Right renal cortex interstitium (tissue), 3 donors: ENCODE data around the gene FAM131C. TPM values are rescaled to one million over a fixed set of nuclear protein-coding genes. Genes with fewer than 3 reads are reported as not detected.
"Not testable (repeated sequence)": the region's sequence is repeated elsewhere in the genome, so short reads cannot be mapped to it uniquely, and the experiment has no call there.

Experiments
- DNase-seq, 3 donors: peaks; one replicate each; pipeline ENCODE4 v3.0.0-alpha.2; 2013; ENCODE audit warnings: low read depth in 3 of 3, low spot score in 2 of 3
- polyA plus RNA-seq, 3 donors: library from polyadenylated mRNA; unstranded; fragments of 120-200 nt; gene quantifications; one replicate each; pipeline ENCODE4 v1.2.1, GENCODE V29; 2013; ENCODE audit not compliant: insufficient read length in 3 of 3

FAM131C gene
- polyA plus RNA-seq, 3 donors: 1.0 to 1.6 (median 1.3) TPM

DNA sequence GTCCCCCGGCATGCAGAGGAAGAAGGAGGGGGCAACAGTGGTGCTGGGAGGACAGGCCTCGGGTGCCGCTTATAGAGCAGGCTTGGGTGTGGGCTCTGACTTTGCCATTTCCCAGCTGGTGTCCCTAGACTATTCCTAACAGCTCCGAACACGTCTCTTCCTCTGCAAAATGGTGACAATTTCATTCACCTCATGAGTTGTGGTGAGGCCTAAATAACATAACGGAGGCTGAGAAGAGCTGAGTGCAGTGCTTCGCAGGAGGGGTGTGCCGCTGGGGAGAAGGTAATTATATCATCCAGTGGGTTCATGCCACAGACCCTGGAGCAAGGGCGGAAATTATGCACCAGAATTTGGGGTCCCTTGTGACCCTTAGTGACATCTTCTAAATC, 10.8 kb downstream of the FAM131C start:
- DNase-seq: not testable (repeated sequence)

DNA sequence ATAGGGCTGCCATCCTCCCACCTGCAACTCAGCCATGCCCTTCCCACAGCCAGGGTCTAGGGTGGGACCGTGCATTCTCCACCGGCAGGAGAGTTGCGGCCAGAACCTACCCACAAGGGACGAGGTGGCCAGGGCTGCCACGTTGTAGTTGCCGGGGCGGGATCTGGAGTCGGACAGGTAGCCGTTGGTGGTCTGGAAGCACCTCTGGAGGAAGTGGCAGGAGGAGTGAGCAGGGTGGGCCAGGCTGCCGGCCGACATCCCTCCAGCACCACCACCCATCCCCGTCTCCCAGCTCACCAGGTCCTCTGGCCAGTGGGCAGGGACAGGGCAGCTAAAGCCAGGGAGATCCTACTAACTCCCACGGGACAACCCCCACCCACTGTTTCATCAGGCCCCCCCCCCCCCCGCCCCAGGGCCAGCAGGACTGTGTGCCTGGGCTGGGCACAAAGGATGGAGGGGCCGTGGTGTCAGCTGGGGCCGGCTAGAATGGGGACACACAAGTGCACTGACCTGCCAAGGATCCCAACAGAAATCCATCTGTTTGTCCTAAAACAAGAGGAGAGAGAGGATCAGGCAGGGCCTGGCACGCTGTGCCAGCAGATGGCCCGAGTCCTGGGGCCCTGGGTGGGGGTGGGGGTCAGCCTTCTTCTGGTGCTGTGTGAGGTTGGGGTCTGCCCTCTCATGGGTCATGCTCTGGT, 11.3 kb downstream of the FAM131C start:
- DNase-seq: not testable (repeated sequence)

DNA sequence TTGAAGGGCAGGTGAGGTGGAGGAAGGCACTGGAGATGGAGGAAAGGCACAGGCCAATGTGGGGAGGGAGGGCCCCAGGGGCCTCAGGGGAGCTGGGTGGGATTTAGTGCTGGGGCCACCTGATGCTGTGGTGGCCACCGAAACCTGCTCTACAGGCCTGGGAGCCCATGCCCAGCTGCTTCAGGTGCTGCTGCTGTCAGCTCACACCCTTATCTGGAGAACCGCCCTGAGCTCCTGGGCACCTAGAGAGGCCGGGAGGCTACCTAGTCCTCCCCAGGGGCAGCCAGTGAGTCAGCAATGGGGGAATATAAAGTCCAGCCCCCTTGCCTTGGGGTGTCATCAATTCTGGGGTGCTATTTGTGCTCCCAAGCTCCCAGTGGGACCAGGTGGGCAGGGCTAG, 12.2 kb downstream of the FAM131C start:
- no peak for DNase-seq

DNA sequence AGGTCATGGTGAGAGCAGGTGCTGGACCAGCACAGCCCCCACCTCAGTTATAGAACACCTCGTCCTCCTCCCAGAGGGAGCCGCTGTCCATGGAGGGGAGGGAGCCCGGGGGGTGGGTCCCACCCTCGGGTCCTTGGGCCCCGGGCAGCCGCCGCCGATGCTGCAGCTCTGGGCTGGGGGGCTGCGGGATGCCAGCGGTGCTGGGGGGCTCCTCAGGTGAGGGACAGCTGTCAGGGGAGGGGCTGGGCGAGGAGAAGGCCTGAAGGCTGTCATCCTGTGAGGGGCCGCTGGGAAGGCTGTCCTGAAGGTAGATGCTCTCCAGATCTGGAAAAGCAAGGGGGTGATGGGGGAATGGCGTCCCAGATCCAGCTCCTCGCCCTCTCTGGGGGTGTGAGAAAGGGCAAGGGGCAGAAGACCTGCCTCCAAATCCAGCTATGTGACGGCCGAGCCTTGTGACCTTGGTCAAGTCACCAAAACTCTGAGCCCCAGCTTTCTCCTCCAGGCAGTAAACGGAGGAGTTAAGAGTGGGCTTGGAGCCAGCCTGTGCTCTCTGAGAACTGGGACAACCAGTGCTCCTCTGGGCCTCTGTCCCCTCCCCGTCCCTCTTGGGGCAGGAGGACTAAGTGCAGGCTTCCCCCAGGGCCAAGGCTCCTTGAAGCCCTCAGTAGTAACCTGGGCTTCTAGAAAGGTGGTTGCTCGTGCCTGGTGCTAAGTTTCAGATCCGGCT, 14.9 kb downstream of the FAM131C start:
- not testable (repeated sequence) for DNase-seq

DNA sequence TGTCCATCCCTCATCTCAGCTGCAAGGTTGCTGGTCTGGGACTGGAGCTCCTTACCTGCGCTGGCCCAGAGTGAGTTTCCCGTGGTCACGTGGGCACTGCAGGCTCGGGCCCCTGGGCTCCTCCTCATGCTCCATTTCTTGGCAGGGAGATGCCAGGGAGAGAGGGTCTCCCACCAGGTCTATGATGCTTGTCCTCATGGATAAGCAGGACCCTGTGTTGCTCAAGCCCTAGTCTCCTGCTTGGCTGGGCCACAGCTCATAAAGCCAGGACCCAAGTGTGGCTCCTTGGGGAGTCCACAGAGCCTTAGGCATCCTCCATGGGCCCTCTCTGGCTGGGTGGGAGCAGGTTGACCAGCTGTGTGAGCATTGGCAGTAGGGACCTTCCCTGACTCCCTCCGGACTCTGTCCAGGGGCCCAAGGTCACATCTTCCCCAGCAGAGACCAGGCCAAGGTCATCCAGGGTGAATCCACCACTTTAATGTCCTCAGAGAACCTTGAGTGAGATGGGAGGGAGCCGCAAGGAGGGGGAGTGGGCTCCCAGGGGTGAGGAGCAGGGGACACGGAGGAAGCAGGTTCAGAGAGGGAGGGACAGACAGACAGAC, 16.0 kb downstream of the FAM131C start:
- not testable (repeated sequence) for DNase-seq

DNA sequence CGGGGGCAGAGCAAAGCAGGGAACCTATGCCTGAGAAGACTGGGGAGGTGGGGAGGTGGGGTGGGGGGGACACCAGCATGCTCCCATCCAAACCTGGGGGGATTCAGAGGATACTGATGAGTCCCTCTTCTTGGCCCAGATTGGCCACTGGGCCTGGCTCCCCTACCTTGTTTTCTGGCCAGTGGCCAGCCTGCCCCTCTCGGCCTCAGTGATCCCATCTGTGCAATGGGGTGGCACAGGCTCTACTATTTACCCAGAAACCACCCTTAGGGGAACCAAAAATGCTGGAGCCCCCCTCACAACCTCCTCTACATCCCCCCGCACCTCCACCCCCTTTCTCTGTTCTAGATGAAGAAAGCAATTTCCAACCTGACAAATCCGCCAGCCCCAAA, 16.9 kb downstream of the FAM131C start:
- DNase-seq: not testable (repeated sequence)

DNA sequence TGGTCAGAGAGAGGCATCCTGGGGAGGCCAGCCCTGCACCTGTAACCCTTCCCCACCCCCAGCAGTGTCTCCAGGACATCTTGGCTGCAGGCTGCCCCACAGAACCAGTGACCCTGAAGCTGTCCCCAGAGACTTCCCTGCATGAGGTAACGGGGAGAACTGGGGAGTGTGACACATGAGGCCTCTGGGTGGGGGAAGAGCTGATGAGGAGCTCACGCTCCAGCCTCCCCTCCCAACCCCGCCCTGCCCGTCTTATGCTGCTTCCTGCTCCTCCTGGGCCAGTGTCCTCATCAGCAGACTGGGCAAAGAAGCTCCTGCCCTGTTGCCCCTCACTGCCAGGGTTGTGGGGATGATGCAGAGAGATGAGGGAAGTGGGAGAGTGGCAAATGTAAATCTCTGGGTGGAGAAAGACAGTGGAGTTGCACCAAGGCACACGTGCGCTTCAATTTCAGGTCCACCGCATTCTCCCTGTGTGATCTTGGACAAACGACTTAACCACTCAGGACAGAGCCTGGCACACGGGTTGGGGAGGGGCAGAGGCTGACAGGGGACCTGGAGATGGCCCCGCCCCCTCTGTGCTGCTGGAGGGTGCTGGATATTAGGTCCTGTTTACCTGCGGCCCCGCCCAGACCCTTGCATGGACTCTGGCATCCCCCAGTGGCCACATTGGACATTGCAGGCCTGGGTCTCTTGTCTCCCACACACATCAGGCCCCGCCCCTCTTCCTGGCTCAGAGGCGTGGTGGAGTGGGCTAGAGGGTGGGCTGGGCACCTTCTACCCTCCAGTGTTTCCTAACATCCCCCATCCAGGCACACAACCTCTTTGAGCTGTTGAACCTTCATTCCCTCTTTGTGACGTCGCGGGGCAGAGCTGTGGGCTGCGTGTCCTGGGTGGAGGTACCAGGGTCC, 17.6 kb downstream of the FAM131C start:
- DNase-seq: peak in 2 of 3 donors; percentile 58 to 79

DNA sequence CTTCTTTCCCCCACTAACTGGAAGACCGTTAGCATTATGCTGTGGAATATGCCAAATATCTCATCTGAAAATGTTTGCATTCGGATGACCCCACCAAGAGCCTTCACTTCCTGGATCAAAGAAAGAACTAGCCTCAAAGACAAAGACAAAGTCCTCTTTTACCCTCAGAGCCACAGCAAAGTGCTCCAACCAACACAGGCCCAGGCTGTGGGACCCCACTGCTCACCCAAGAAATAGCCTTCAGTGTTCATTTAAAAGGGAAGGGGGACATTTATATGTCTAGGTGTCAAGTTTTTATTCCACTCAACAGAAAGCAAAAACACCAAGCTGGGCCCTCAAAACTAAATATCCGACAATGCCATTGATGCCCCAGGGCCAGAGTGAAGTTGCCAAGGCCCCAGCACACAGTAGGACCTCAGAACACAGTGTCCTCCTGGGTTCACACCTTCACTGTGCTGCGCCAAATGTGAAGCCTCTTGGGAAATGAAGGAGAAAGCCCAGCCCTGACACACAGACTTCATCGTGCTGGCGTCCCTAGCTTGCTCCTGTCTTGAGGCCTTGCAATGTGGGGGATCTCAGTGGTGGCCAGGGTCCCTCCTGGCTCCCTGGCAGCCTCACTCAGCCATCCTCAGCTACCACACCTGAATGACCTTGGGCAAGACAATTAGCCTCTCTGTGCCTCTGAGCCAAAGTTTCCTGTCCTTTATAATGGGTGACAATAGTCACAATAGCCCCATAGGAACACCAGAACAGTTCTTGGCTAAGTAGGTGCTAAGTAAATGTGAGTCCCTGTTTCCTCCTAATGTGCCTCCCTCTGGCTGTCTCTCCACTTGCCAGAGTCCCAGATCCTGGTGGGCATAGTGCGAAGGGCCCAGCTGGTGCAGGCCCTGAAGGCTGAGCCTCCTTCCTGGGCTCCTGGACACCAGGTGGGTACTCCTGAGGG, 18.6 kb downstream of the FAM131C start:
- no peak for DNase-seq

DNA sequence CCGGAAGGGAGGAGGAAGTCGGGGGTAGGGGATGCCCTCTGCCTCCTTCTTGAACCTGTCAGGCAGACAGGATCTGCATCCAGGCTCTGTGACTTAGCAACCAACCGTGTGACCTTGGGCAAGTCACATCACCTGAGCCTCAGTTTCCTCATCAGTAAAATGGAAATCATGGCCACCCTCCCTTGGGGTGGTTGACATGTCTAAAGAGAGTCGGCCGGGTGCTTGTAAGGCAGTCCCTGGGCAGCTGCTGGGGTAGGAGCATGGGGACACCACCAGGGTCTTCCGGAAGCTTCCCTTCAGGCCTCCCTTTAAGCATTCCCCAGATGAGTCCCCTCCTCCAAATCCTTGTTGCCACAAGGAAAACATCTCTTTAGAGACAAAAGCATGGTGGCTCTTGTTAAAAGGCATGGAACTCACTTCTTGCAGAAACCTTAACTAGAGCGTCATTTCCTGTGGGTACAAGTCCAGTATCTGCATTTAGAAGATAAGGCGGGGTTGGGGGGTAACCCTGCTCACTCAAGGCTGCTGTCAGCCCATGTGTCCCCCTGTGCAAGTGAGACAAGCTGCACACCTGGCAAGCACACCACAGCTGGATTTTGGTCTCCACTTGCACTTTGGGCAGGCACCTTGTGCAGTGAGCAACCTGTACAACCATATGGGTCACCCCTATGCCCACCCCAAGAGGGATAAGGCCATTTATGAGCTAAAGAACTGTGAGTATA, 19.5 kb downstream of the FAM131C start:
- no peak for DNase-seq

DNA sequence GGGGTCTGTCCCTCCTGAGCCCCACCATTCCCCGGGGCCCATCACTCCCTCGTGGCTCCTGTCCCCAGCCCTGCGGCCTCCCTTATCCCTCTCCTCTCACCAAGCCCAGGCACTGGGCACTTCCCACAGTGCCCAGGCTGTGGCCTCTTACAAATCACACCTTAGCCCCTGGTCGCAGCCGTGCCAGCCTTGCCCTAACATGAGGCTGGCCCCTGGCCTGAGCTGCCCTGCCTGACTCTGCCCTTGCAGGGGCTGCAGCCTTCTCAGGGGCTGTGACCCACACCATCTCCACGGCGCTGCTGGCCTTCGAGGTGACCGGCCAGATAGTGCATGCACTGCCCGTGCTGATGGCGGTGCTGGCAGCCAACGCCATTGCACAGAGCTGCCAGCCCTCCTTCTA, 21.5 kb downstream of the FAM131C start:
- not testable (repeated sequence) for DNase-seq

DNA sequence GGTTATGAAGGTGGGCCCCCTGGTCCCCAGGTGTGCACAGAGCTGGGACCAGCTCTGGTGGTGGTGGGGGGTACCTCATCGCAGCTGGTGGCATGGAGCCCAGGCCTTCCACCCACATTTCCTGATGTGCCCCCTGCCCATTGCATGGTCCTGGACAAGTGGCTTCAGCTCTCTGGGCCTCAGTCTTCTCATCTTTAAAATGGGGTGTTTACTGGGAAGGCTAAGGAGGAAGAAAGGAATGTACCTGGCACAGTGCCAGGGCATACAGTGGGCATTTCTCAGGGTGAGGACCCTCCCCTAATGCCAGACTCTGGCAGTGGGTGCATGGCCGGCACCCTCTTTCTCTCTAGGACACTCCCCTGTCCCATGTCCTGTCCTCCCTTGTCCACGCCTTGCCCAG, 22.4 kb downstream of the FAM131C start:
- no peak for DNase-seq

DNA sequence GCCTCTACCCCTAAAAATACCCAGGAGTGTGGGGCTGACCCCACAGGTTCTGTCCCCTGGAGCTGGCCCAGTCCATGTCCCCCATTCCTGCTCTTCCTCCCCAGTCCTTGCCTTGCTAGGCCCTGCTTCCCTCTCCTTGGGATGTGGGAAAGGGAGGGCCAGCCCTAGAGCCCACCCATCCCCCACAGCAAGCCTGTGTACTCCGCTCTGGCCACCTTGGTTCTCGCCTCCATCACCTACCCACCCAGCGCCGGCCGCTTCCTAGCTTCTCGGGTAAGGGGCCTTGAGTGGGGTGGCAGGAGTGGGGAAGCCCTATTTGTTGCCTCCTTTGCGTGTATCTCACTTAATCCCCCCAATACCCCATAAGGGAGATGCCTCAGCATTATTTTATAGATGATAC, 23.1 kb downstream of the FAM131C start:
- no peak for DNase-seq

DNA sequence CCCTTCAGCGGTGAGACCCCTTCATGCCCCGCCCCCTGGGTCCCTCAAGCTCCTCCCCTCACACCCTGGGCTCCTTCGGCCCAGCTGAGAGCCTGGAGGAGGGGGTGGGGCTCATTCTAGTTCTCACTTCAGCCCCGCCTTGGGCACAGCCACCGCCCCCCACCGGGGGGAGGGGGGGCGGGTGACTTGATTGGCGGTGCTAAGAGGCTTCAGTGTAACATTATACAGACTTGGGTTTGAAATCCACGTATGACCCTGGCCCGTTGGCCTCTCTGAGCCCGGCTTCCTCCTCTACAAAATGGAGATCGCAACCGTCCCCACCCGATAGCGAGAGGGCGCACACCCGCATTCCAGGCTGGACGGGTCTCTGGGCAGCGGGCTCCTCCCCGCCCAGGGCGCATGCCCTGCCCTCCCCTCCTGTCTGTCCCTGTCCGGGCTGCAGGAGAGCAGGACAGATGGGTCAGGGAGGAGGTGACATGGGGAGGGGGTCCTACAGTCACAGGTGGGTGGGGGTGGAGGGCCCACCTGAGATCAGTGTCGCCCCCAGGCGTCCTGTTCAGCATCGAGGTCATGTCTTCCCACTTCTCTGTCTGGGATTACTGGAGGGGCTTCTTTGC, 24.8 kb downstream of the FAM131C start:
- peak in 2 of 3 donors; percentile 63 to 69 for DNase-seq

DNA sequence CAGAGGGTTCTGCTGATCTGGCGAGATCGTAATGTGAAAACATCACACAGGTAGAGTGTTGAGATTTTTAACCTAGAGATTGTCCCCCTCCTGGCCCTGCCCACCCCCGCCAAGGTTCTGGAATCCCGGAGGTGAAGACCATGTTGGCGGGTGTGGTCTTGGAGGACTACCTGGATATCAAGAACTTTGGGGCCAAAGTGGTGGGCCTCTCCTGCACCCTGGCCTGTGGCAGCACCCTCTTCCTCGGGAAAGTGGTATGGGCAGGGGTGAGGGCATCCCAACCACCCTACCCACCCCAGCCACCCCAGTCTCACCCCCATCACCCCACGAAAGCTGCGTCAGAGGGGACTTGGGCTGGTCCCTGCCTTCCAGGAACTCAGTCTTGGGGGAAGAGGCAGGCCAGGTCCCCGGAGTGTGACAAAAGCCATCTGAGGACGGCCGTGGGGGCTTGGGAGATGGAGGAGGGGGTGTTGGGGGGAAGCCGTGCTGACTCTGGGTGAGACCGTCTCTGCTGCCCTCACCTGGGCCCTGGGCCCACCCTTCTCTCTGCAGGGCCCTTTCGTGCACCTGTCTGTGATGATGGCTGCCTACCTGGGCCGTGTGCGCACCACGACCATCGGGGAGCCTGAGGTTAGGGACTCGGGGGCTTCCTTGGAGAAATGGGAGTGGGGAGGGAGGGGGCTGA, 25.5 kb downstream of the FAM131C start:
- no peak for DNase-seq

DNA sequence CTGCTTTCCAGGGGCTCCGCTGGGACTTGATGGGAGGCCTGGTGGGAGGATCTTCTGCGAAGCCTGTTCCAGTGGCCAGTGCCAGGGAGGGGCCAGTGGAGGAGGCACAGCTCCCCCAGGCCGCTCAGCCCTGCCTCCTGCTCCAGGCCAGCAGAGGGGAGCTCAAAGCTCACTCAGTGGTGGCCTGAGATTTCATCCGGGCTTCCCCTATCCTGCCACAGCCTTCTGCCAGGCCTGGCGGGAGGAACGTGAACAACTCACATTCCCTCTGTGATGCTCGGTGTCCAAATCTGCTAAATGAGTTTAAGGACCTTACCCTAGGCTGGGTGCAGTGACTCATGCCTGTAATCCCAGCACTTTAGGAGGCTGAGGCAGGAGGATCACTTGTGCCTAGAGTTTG, 26.6 kb downstream of the FAM131C start:
- no peak for DNase-seq

DNA sequence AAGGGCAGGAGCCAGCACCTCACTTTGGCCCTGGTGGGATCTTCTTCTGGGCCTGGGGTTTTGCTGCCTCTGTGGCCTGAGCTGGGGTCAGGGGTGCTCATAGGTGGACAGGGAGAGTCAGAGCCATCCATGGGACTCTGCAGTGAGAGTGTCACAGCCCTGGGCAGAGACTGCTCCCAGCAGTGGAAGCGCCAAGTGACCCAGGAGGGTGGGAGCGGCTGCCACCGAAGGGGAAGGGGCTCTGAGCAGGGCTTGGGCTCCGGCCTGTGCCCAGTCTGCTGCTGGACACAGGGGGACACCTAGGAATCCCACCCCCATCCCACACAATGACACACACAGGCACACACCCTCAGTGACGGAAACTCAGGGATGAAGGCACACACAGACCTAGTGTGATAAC, 29.5 kb downstream of the FAM131C start:
- no peak for DNase-seq

DNA sequence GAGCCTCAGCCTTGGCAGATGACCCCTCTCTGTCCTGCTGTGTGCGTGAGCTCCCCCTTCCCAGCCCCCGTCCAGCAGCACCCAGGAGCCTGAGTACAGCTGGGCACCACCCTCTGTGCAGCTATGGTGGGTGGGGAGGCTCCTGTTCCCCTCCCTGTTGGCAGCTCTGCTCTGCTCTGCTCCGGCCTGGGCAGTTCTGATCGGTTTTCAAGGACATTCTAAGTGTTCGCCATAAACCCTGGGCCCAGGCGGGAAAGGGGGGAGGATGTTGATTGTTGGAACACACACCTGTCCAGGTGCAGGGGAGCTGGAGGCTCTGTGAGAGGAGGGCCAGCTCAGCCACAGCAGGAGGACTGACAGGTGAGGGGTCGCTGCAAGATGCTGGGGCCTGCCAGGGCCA, 29.9 kb downstream of the FAM131C start, which contains the start of gene CLCNKB:
CLCNKB (plus strand) TSS at position 262 of the 400 bp plus-strand sequence. CDS start 711 bp downstream, outside the sequence.
- no peak for DNase-seq

DNA sequence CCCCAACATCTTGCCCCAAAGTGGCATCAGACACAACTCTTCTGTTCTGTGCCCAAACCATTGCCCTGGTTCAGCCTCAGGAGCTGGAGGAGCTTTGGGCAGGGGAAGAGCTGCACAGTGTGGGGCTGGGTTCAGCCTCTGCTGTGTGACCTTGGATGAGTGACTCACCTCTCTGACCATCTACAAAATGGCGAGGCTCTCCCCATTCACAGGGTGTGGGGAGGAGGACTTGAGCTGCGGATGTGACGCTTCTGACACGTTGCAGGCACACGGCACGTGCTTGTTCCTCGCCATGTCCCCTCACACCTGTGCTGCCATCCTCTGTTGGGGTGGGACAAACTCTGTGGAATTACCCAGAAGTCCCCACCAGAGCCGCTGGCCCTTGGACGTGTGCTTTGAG, 30.8 kb downstream of the FAM131C start:
- DNase-seq: not testable (repeated sequence)
